Measurements from ENCODE around the gene RAPH1. TPM values are rescaled to one million over a fixed set of nuclear protein-coding genes. Genes with fewer than 3 reads are reported as not detected.
A peak's percentile ranks its signal among the peaks of the same experiment; 100 is the strongest.

Gene RAPH1, protein sequence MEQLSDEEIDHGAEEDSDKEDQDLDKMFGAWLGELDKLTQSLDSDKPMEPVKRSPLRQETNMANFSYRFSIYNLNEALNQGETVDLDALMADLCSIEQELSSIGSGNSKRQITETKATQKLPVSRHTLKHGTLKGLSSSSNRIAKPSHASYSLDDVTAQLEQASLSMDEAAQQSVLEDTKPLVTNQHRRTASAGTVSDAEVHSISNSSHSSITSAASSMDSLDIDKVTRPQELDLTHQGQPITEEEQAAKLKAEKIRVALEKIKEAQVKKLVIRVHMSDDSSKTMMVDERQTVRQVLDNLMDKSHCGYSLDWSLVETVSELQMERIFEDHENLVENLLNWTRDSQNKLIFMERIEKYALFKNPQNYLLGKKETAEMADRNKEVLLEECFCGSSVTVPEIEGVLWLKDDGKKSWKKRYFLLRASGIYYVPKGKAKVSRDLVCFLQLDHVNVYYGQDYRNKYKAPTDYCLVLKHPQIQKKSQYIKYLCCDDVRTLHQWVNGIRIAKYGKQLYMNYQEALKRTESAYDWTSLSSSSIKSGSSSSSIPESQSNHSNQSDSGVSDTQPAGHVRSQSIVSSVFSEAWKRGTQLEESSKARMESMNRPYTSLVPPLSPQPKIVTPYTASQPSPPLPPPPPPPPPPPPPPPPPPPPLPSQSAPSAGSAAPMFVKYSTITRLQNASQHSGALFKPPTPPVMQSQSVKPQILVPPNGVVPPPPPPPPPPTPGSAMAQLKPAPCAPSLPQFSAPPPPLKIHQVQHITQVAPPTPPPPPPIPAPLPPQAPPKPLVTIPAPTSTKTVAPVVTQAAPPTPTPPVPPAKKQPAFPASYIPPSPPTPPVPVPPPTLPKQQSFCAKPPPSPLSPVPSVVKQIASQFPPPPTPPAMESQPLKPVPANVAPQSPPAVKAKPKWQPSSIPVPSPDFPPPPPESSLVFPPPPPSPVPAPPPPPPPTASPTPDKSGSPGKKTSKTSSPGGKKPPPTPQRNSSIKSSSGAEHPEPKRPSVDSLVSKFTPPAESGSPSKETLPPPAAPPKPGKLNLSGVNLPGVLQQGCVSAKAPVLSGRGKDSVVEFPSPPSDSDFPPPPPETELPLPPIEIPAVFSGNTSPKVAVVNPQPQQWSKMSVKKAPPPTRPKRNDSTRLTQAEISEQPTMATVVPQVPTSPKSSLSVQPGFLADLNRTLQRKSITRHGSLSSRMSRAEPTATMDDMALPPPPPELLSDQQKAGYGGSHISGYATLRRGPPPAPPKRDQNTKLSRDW
- 10 to 100 TPM; 17.1 to 39.6 (median 21.7) TPM for total RNA-seq

DNA sequence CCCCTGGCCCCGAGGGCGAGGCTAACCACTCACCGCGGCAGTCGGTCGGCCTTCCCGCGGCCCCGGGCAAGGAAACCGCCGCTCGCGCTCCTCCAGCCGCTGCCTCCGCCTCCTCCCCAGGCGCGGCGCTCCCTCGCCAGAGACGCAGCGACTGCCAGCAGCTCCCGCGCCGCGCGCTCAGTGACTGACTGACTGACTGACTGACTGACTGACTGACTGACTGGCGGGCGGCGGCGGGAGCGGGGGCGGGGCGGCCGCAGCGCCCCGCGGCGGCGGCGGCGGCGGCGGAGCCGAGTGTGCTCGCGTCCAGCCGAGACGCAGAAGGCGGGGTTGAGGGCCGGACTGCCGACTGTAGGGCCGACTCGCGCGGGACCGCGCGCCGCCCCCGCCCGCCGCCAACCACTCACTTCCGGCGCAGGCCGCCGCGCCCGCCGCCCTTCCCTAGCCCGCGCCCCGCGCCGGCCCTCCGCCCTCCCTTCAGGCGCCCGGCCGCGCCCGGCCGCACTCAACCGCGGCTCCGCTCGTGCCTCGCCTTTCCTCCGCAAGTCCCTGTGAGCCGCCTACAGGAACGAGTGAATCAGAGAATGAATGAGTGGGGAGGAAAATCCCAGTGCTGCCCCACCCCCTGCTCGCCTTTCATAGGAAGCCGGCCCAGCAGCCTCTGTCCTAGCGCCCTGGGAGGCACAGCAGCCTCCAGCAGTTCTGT lies at the start of gene RAPH1:
Gene RAPH1 (minus strand): TSS at position 224 of the 706 bp plus-strand sequence. CDS start 39,948 bp downstream, outside the sequence.
- H3K9me3 ChIP-seq = no peaks in the 10 kb centered on the region
- no peak for TF ChIP-seq EP300 (IDR thresholded peaks at IDR 0.05)
- TF ChIP-seq, protein P1, sequence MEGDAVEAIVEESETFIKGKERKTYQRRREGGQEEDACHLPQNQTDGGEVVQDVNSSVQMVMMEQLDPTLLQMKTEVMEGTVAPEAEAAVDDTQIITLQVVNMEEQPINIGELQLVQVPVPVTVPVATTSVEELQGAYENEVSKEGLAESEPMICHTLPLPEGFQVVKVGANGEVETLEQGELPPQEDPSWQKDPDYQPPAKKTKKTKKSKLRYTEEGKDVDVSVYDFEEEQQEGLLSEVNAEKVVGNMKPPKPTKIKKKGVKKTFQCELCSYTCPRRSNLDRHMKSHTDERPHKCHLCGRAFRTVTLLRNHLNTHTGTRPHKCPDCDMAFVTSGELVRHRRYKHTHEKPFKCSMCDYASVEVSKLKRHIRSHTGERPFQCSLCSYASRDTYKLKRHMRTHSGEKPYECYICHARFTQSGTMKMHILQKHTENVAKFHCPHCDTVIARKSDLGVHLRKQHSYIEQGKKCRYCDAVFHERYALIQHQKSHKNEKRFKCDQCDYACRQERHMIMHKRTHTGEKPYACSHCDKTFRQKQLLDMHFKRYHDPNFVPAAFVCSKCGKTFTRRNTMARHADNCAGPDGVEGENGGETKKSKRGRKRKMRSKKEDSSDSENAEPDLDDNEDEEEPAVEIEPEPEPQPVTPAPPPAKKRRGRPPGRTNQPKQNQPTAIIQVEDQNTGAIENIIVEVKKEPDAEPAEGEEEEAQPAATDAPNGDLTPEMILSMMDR (IDR thresholded peaks at IDR 0.05) = peak in 2 of 4 experiments; percentile 3 to 12
- peak; percentile 43 to 80 for TF ChIP-seq POLR2A (IDR thresholded peaks at IDR 0.05)
- TF ChIP-seq POLR2AphosphoS5 (IDR thresholded peaks at IDR 0.05) = peak; percentile 33
- WGBS, 2 donors (ENCODE audit: low coverage in 1 of 2) = no CpG with 5 or more reads among the region's 92 CpGs
- H3K4me1 ChIP-seq = peaks cover 0 to 28% (median 4%) of the 10 kb centered on the region in 3 donors
- H3K36me3 ChIP-seq = no peaks in the 10 kb centered on the region
- H3K27me3 ChIP-seq = no peaks in the 10 kb centered on the region
- peak within 1 kb of the TSS; percentile 68 to 76 for H3K4me3 ChIP-seq
- peak within 1 kb of the TSS; percentile 67 to 99 (median 96) for H3K27ac ChIP-seq
- ATAC-seq = peak; percentile 97

DNA sequence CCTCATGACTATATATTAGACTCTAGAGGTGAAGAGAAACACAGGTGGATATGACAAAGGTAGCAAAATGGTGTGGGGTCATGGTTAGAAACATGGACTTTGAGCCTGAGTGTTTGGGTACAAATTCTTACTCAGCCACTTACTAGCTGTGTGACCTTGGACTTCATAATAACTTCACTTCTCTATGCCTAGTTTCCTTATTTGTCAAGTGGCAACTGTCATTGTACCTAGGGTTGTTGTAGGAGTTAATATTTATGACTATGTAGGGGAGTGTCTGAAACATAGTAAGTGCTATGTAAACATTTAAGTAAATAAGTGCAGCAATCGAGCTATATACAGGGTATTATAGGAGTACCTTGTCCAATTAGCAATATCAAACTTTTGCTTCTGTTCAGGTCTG lies 49.7 kb upstream of the RAPH1 start:
- no peak for ATAC-seq
- no peak overlapping the region for H3K4me3 ChIP-seq
- no peak overlapping the region for H3K27ac ChIP-seq
- no peaks in the 10 kb centered on the region for H3K36me3 ChIP-seq
- TF ChIP-seq, protein P1 (IDR thresholded peaks at IDR 0.05) = no peak
- no peak for TF ChIP-seq POLR2AphosphoS5 (IDR thresholded peaks at IDR 0.05)
- no peak for TF ChIP-seq POLR2A (IDR thresholded peaks at IDR 0.05)
- TF ChIP-seq EP300 (IDR thresholded peaks at IDR 0.05) = no peak
- WGBS, 2 donors (ENCODE audit: low coverage in 1 of 2) = 92 to 100% methylated on average over 1 of the region's 1 CpG
- no peaks in the 10 kb centered on the region for H3K9me3 ChIP-seq
- no peaks in the 10 kb centered on the region for H3K27me3 ChIP-seq
- H3K4me1 ChIP-seq = peaks cover 8 to 41% (median 17%) of the 10 kb centered on the region in 3 donors

DNA sequence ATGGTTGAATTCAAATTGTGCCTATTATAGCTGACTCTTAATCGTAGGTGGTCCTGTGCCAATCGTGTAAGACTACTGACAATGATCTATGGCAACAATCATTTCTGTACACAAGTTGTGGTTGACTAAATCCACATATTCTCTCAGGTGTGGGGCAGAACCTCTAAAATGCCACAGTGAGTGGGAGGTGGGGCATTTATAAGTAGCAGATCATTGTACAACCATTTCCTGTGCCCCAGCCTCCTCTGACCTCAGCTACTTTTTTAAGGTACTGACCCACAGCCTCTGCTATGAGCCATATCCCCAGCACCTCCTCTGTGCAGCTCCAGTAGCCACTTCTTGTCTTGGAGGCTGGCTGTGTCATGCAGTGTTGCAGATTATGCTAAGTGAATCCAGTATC lies 48.6 kb upstream of the RAPH1 start:
- ATAC-seq = no peak
- WGBS, 2 donors (ENCODE audit: low coverage in 1 of 2) = 69 to 71% methylated on average over 2 of the region's 2 CpGs
- Histone ChIP-seq H3K27me3 (no peaks in the 10 kb centered on the region), H3K36me3 (no peaks in the 10 kb centered on the region), H3K4me1 (peaks cover 8 to 41% (median 17%) of the 10 kb centered on the region in 3 donors), H3K27ac (peak overlapping the region in 2 of 4 donors; percentile 66 to 68), H3K4me3 (no peak overlapping the region), H3K9me3 (no peaks in the 10 kb centered on the region)
- TF ChIP-seq POLR2AphosphoS5 (IDR thresholded peaks at IDR 0.05) (no peak), EP300 (IDR thresholded peaks at IDR 0.05) (no peak), POLR2A (IDR thresholded peaks at IDR 0.05) (no peak)
- TF ChIP-seq, protein P1 (IDR thresholded peaks at IDR 0.05) = no peak

DNA sequence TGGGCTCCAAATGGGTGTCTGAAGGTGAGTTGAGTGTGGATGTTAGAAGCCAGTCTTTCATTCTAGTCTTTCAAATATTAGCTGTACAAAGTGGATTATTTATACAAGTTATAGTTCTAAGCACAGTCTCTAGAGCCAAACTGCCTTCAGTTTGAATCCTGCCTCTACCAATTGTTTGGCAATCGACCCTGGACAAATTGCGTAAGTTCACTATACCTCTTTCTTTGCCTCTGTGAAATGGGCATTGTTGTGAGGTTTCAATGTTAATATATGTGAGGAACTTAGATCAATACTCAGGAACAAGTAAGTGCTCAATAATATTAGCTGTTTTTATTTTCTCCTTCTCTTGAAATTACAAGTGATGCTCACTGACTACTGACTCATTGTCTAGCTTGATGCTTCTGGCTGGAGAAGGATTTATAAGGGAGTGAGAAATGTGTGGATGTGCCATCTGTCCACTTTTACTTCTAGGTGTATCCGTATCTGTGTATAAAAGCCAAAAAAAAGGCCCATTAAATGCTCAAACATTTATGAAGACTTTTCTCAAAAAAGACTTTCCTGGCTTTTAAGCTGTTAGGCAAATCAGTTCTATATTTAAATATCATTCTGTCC lies 48.1 kb upstream of the RAPH1 start:
- no peak overlapping the region for H3K4me3 ChIP-seq
- peak overlapping the region in 3 of 4 donors; percentile 41 to 68 (median 66) for H3K27ac ChIP-seq
- H3K36me3 ChIP-seq = no peaks in the 10 kb centered on the region
- TF ChIP-seq POLR2A (IDR thresholded peaks at IDR 0.05) = no peak
- no peak for TF ChIP-seq EP300 (IDR thresholded peaks at IDR 0.05)
- ATAC-seq = no peak
- WGBS, 2 donors (ENCODE audit: low coverage in 1 of 2) = 87 to 88% methylated on average over 3 of the region's 3 CpGs
- no peaks in the 10 kb centered on the region for H3K9me3 ChIP-seq
- H3K27me3 ChIP-seq = no peaks in the 10 kb centered on the region
- H3K4me1 ChIP-seq = peaks cover 8 to 41% (median 17%) of the 10 kb centered on the region in 3 donors

Measured in gastroesophageal sphincter (tissue), 4 donors.